Choroid plexus epithelial cell (primary cell): ENCODE measurements around the gene JMJD8.

Source experiments
- DNase-seq: peaks from one replicate; pipeline ENCODE4 v3.0.0-alpha.2; 2010; ENCODE audit warnings: low read depth
- H3K4me3 ChIP-seq: 2 replicates; pipeline ENCODE4 v1.5.1; 2011; ENCODE audit warnings: low read depth, mild to moderate bottlenecking, control low read depth, low read length, moderate library complexity
- CTCF ChIP-seq: conservative IDR thresholded peaks from 2 replicates; pipeline ENCODE4 v1.5.1; 2011; ENCODE audit warnings: low read depth, mild to moderate bottlenecking, control low read depth, inconsistent platforms, low read length, moderate library complexity

Gene JMJD8

GRCh38 chr16:675884-676564 is 8.1 kb downstream of the JMJD8 start:
- no peak for DNase-seq
- no peak for TF ChIP-seq CTCF
- H3K4me3 ChIP-seq = peak overlapping the region; percentile 51

- peak within 1 kb of the TSS; percentile 51 for H3K4me3 ChIP-seq
- peak; percentile 64 for DNase-seq
- TF ChIP-seq CTCF = no peak
Measured at GRCh38 chr16:674968-675883, 8.9 kb downstream of the JMJD8 start, which contains the start of gene RHBDL1. Gene RHBDL1, plus strand, starts transcription at chr16:675671. Its CDS starts 120 bp downstream, at chr16:675791.

GRCh38 chr16:674214-674881 is 9.8 kb downstream of the JMJD8 start:
- TF ChIP-seq CTCF = no peak
- no peak overlapping the region for H3K4me3 ChIP-seq

GRCh38 chr16:673399-673991 is 10.6 kb downstream of the JMJD8 start:
- H3K4me3 ChIP-seq = no peak overlapping the region
- no peak for DNase-seq
- TF ChIP-seq CTCF = no peak

More at GRCh38 chr16:674214-674881, 9.8 kb downstream of the JMJD8 start:
- DNase-seq = no peak

GRCh38 chr16:672851-673250 is 11.3 kb downstream of the JMJD8 start:
- no peak for DNase-seq
- no peak overlapping the region for H3K4me3 ChIP-seq
- no peak for TF ChIP-seq CTCF

- H3K4me3 ChIP-seq = no peak overlapping the region
- no peak for DNase-seq
- TF ChIP-seq CTCF = no peak
Measured at GRCh38 chr16:672371-672770, 11.8 kb downstream of the JMJD8 start.
